Karpas-422 (cell line): ENCODE data around the gene DESI2. TPM values are rescaled to one million over a fixed set of nuclear protein-coding genes. Genes with fewer than 3 reads are reported as not detected.

Experiments
- DNase-seq: peaks from one replicate; pipeline ENCODE4 v3.0.0-alpha.2; 2015
- H2AFZ ChIP-seq: fragments of 200-600 bp; sonication (generic); 2 replicates; pipeline ENCODE4 v1.6.1; 2014; ENCODE audit warnings: antibody characterized with exemption, low read length, mixed read lengths
- H3K27ac ChIP-seq: fragments of 200-600 bp; sonication (generic); 2 replicates; pipeline ENCODE4 v1.5.1; 2014; ENCODE audit warnings: mild to moderate bottlenecking, low read length, moderate library complexity
- H3K27me3 ChIP-seq: fragments of 200-600 bp; sonication (generic); 2 replicates; pipeline ENCODE4 v1.6.1; 2014; ENCODE audit warnings: low read length, mixed read lengths
- H3K36me3 ChIP-seq: fragments of 200-600 bp; sonication (generic); 2 replicates; pipeline ENCODE4 v1.6.1; 2014; ENCODE audit warnings: low read length, mixed read lengths; ENCODE audit not compliant: insufficient read depth
- H3K4me1 ChIP-seq: fragments of 200-600 bp; sonication (generic); 2 replicates; pipeline ENCODE4 v1.6.1; 2014; ENCODE audit warnings: mild to moderate bottlenecking, low read length, mixed read lengths
- H3K4me2 ChIP-seq: fragments of 200-600 bp; sonication (generic); 2 replicates; pipeline ENCODE4 v1.6.1; 2014; ENCODE audit warnings: low read length, low read depth, mild to moderate bottlenecking; ENCODE audit not compliant: poor library complexity, severe bottlenecking
- H3K4me3 ChIP-seq: fragments of 200-600 bp; sonication (generic); 2 replicates; pipeline ENCODE4 v1.5.1; 2014; ENCODE audit warnings: mild to moderate bottlenecking, antibody characterized with exemption, low read length, mixed read lengths
- H3K79me2 ChIP-seq: fragments of 200-600 bp; sonication (generic); 2 replicates; pipeline ENCODE4 v1.6.1; 2014; ENCODE audit warnings: mild to moderate bottlenecking, low read length, mixed read lengths
- H3K9ac ChIP-seq: fragments of 200-600 bp; sonication (generic); 2 replicates; pipeline ENCODE4 v1.6.0; 2014; ENCODE audit warnings: low read length
- H3K9me2 ChIP-seq: fragments of 200-600 bp; sonication (generic), shearing (Covaris generic); replicated peaks from 2 replicates; pipeline ENCODE4 v1.6.0; 2014; ENCODE audit warnings: mild to moderate bottlenecking, low read length, moderate library complexity; ENCODE audit not compliant: insufficient read depth
- H3K9me3 ChIP-seq: fragments of 300-700, 200-600 bp; sonication (generic); 2 replicates; pipeline ENCODE4 v1.6.1; 2014; ENCODE audit warnings: low read length, mixed read lengths
- H4K20me1 ChIP-seq: fragments of 200-600 bp; sonication (generic); 2 replicates; pipeline ENCODE4 v1.6.1; 2014; ENCODE audit warnings: mild to moderate bottlenecking, antibody characterized with exemption, low read length, low read depth; ENCODE audit not compliant: insufficient read depth
- total RNA-seq: library from RNA; depleted of rRNA; stranded (reverse); fragments of >200 nt; shearing (Covaris generic); gene quantifications from 2 replicates; pipeline ENCODE4 v1.2.3, GENCODE V29; 2014; ENCODE audit warnings: low replicate concordance

DESI2 gene
- total RNA-seq, 1 experiment from 2014 or later, result 62.6 TPM

DNA sequence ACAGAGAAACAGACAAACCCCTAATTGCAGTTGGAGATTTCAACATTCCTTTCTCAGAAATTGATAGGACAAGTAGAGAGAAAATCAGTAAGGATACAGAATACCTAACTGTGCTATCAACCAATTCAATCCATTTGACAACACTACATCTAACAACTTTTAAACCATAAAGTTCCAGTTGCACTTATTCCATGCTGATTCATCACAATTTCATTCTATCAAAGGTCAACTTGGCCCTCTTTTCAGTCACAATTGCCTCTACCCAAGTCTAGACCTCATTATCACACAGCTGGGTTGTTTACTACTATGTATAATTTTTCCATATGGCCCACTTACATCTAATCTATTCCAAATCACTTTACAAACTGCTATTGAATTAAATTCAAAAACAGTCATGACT, 19.8 kb upstream of the DESI2 start:
- Histone ChIP-seq H3K9ac (no peak overlapping the region), H3K4me2 (no peak overlapping the region), H3K9me2 (no peaks in the 10 kb centered on the region), H3K27ac (no peak overlapping the region), H3K9me3 (no peaks in the 10 kb centered on the region), H3K36me3 (no peaks in the 10 kb centered on the region), H3K79me2 (no peaks in the 10 kb centered on the region), H3K4me1 (no peaks in the 10 kb centered on the region), H4K20me1 (no peaks in the 10 kb centered on the region), H3K27me3 (no peaks in the 10 kb centered on the region; the same call in 1 of the 2 replicates), H2AFZ (no peak overlapping the region), H3K4me3 (no peak overlapping the region)
- DNase-seq, result no peak

DNA sequence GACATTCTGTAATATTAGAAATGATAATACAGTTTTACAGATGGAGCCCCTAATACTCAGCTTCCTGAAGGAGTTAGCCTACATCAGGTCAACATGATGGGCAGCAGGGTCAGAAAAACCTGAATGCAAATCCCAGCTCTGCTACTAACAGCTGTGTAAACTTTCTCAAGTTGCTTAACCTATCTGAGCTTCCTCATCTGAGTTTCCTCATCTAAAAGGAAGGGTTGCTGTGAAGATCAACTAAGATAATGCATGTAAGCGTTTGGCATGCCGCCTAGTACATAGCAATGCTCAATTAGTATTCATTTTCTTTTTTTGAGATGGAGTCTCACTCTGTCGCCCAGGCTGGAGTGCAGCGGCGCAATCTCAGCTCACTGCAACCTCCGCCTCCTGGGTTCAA, 18.4 kb upstream of the DESI2 start:
- no peaks in the 10 kb centered on the region for H3K9me3 ChIP-seq
- no peaks in the 10 kb centered on the region for H3K4me1 ChIP-seq
- H4K20me1 ChIP-seq, result no peaks in the 10 kb centered on the region
- H3K4me2 ChIP-seq, result no peak overlapping the region
- no peaks in the 10 kb centered on the region; the same call in 1 of the 2 replicates for H3K27me3 ChIP-seq
- no peak for DNase-seq
- H3K27ac ChIP-seq, result no peak overlapping the region
- no peak overlapping the region for H3K4me3 ChIP-seq
- H3K36me3 ChIP-seq, result no peaks in the 10 kb centered on the region
- no peaks in the 10 kb centered on the region for H3K79me2 ChIP-seq
- H3K9ac ChIP-seq, result no peak overlapping the region
- H2AFZ ChIP-seq, result no peak overlapping the region
- no peaks in the 10 kb centered on the region for H3K9me2 ChIP-seq

DNA sequence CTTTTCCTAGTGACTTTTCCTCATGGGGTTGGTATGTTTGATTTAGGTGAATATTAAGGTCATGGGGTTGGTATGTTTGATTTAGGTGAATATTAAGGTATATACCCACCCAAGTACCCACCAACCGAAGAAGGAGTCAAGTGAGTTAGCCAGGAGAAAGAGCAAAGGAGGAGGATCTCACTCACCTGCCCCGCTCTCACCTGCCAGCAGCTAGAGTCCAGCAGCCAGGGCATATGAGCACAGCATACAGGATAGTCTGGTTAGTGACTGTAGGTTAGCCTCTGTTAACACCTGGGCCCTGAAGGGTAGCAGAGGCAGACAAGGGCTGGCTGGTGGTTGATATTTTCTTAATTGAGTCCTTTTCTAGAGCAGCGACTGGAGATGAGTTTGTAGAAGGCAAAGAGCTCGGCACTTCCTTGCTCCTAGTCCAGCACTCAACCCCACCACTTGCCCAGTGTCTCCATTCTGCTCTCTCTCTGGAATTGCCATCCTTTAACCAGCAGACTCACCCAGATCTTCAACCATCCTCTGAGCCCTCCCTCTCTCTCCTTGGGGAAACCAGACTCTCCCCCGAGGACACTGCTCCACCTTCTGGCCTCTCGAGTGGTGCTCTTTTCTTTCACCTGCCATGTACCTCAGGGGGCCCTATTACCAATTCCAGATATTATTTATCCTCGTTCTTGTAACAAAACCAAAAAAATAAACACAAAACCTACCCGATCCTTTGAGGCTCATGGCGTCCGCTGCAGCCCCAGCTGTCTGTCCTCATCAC, 16.3 kb upstream of the DESI2 start:
- no peak for DNase-seq
- H2AFZ ChIP-seq, result no peak overlapping the region
- no peak overlapping the region for H3K27ac ChIP-seq
- no peak overlapping the region for H3K9ac ChIP-seq
- no peaks in the 10 kb centered on the region; the same call in 1 of the 2 replicates for H3K27me3 ChIP-seq
- H3K9me2 ChIP-seq, result no peaks in the 10 kb centered on the region
- no peak overlapping the region for H3K4me3 ChIP-seq
- H3K36me3 ChIP-seq, result no peaks in the 10 kb centered on the region
- no peaks in the 10 kb centered on the region for H3K79me2 ChIP-seq
- H3K4me2 ChIP-seq, result no peak overlapping the region
- no peaks in the 10 kb centered on the region for H3K4me1 ChIP-seq
- H4K20me1 ChIP-seq, result no peaks in the 10 kb centered on the region
- no peaks in the 10 kb centered on the region for H3K9me3 ChIP-seq

DNA sequence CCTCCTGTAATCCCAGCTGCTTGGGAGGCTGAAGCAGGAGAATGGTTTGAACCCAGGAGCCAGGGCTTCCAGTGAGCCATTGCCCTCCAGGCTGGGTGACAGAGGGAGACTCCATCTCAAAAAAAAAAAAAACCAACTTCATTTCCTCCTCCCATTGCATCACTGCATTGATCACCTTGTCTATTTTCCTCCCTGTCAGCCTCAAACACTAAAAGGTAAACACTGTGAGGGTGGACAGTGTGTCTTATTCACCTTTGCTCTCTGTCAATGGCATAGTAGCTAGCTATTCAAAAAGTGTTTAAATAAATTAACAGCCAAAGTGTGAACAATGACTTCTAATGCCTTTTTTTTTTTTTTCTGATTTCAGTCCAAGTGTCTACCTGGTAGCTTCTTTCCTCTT, 13.4 kb upstream of the DESI2 start:
- H3K27me3 ChIP-seq, result no peaks in the 10 kb centered on the region
- DNase-seq, result no peak
- no peaks in the 10 kb centered on the region for H3K36me3 ChIP-seq
- H3K27ac ChIP-seq, result no peak overlapping the region
- H3K79me2 ChIP-seq, result no peaks in the 10 kb centered on the region
- no peak overlapping the region for H2AFZ ChIP-seq
- no peaks in the 10 kb centered on the region for H4K20me1 ChIP-seq
- no peak overlapping the region for H3K4me3 ChIP-seq
- H3K9ac ChIP-seq, result no peak overlapping the region
- no peaks in the 10 kb centered on the region for H3K9me2 ChIP-seq
- H3K4me2 ChIP-seq, result no peak overlapping the region
- no peaks in the 10 kb centered on the region for H3K9me3 ChIP-seq
- no peaks in the 10 kb centered on the region for H3K4me1 ChIP-seq

DNA sequence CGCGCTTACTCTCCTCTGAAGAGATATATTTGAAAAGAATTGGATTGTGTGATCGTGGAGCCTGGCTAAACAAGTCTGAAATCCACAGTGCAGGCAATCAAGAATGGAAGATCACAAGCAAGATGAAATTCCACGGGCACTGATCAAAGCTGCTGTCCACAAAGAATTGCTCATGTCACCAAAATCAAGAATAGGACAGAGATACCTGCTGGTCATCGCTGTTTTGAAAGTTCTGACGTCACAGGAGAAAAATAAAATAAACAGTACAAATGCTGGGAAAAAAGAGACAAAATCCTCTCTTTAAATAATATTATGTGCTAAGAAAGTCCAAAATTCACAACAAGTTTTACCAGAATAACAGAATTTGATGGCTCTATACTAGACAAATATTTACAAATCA, 12.0 kb upstream of the DESI2 start:
- Histone ChIP-seq H4K20me1 (no peaks in the 10 kb centered on the region), H3K27ac (no peak overlapping the region), H3K9ac (no peak overlapping the region), H3K9me3 (no peaks in the 10 kb centered on the region), H3K4me3 (no peak overlapping the region), H2AFZ (no peak overlapping the region), H3K4me2 (no peak overlapping the region), H3K36me3 (no peaks in the 10 kb centered on the region), H3K79me2 (no peaks in the 10 kb centered on the region), H3K4me1 (no peaks in the 10 kb centered on the region), H3K9me2 (no peaks in the 10 kb centered on the region), H3K27me3 (no peaks in the 10 kb centered on the region)
- no peak for DNase-seq

DNA sequence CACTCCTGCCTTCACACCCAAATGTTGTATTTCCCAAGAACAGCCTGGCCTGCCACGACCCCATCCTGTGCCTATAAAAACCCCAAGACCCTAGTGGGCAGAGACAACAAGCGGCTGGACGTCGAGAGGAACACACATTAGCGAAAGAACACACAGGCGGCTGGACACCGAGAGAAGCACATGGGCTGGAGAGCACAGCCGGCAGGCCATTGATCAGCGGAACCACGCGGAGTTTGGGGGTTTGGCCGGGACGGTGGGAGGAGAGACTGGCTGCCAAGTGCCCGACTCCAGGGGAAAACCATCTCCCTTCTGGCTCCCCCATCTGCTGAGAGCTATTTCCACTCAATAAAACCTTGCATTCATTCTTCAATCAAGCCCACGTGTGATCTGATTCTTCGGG, 10.4 kb upstream of the DESI2 start:
- no peak overlapping the region for H3K4me3 ChIP-seq
- no peak overlapping the region for H2AFZ ChIP-seq
- no peaks in the 10 kb centered on the region for H3K27me3 ChIP-seq
- DNase-seq, result no peak
- no peaks in the 10 kb centered on the region for H4K20me1 ChIP-seq
- H3K9me3 ChIP-seq, result no peaks in the 10 kb centered on the region
- no peaks in the 10 kb centered on the region for H3K79me2 ChIP-seq
- no peaks in the 10 kb centered on the region for H3K9me2 ChIP-seq
- H3K9ac ChIP-seq, result no peak overlapping the region
- H3K36me3 ChIP-seq, result no peaks in the 10 kb centered on the region
- H3K4me2 ChIP-seq, result no peak overlapping the region
- no peaks in the 10 kb centered on the region for H3K4me1 ChIP-seq
- H3K27ac ChIP-seq, result no peak overlapping the region

DNA sequence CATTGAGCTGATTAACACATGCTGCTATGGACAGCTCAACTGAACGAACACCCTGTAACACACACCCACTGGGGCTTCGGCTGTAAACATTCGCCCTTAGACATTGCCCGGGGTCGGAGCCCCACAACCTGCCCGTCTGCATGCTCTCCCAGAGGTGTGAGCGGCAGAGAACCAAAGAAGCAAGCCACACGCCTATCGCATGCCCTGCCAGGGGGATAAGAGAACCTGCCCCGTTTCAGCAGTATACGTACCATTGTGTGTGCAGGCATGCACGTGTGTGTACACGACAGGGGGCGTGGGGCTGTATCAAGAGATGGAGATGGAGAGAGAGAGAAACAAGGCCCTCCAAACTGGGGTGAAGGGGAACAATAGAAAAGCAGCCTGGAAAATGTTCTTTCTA, 9.9 kb upstream of the DESI2 start:
- DNase-seq, result no peak
- Histone ChIP-seq H3K4me2 (no peak overlapping the region), H3K79me2 (no peaks in the 10 kb centered on the region), H3K9me2 (no peaks in the 10 kb centered on the region), H3K9ac (no peak overlapping the region), H3K36me3 (no peaks in the 10 kb centered on the region), H4K20me1 (no peaks in the 10 kb centered on the region), H3K4me3 (no peak overlapping the region), H3K27me3 (no peaks in the 10 kb centered on the region), H3K4me1 (no peaks in the 10 kb centered on the region), H3K27ac (no peak overlapping the region), H2AFZ (no peak overlapping the region), H3K9me3 (no peaks in the 10 kb centered on the region)

DNA sequence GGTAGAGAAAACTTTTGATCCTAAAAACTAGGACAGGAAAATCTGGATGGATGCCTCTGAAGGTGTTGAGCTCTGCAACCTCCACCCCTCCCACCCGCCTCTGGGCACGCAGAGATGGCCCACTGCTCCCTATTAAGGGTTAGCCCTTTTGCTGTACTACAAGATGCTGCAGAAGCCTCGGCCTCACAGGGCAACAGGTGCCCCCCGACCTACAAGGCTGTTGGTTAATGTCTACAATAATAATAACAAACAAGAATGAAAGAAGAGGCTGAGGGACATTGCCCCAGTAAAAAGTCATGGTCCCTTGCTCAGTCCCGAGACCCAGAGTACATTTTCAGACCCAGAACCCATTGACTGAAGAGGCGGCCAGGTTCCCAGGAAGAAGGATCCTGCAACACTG, 7.5 kb upstream of the DESI2 start:
- Histone ChIP-seq H3K9ac (no peak overlapping the region), H3K36me3 (no peaks in the 10 kb centered on the region), H3K4me2 (no peak overlapping the region), H3K4me3 (no peak overlapping the region), H3K4me1 (no peaks in the 10 kb centered on the region), H4K20me1 (no peaks in the 10 kb centered on the region), H3K27ac (no peak overlapping the region), H3K9me3 (no peaks in the 10 kb centered on the region), H2AFZ (no peak overlapping the region), H3K79me2 (no peaks in the 10 kb centered on the region), H3K27me3 (no peaks in the 10 kb centered on the region; the same call in 1 of the 2 replicates), H3K9me2 (no peaks in the 10 kb centered on the region)
- no peak for DNase-seq
